B cell (primary cell): ENCODE measurements around the gene SLC35G2. TPM values are rescaled to one million over a fixed set of nuclear protein-coding genes. Genes with fewer than 3 reads are reported as not detected.
"Not testable (repeated sequence)": the region's sequence is repeated elsewhere in the genome, so short reads cannot be mapped to it uniquely, and the experiment has no call there.

Source experiments
- ATAC-seq: fragments of 200-7000 bp; cut with Tn5 transposase; one replicate; pipeline ENCODE4 v1.10.0; 2021; ENCODE audit warnings: low read depth, mild to moderate bottlenecking, moderate number of reproducible peaks, moderate library complexity
- CTCF ChIA-PET: fragments of 350-600 bp; sonication (Branson Sonifier 250); formaldehyde crosslinking; loops from one replicate; lab custom pipeline; 2021; ENCODE audit warnings: antibody characterized with exemption, inconsistent platforms; lab: Charles Lee
- POLR2A ChIA-PET: fragments of 350-600 bp; sonication (Branson Sonifier 250); formaldehyde crosslinking; loops from one replicate; lab custom pipeline; 2021; ENCODE audit warnings: antibody characterized with exemption; lab: Charles Lee
- DNase-seq: peaks from one replicate; pipeline ENCODE4 v3.0.0; 2013
- H2AFZ ChIP-seq: 2 replicates; pipeline ENCODE4 v1.6.1; 2012; ENCODE audit warnings: mild to moderate bottlenecking, low read depth, low read length; ENCODE audit not compliant: insufficient read depth, poor library complexity, severe bottlenecking
- H3K27ac ChIP-seq, 2 donors: 1 replicate in 1 of 2; 2 replicates in 1 of 2; pipeline ENCODE4 v1.5.1; 2012 to 2013; ENCODE audit warnings: low read length in 2 of 2, mild to moderate bottlenecking in 2 of 2, moderate library complexity in 1 of 2
- H3K27me3 ChIP-seq, 4 experiments: fragments of 200-600 bp in 1 of 4; sonication (generic) in 1 of 4; replicated peaks in 1 of 4; 1 replicate in 2 of 4; 2 replicates in 2 of 4; pipeline versions ENCODE4 v1.6.1 to v1.7.0; 2013 to 2016; ENCODE audit warnings: low read length in 3 of 4, mild to moderate bottlenecking in 2 of 4, mixed read lengths in 1 of 4, moderate library complexity in 1 of 4; ENCODE audit not compliant: insufficient read depth in 4 of 4, control insufficient read depth in 3 of 4; ENCODE audit errors: control extremely low read depth in 1 of 4
- H3K36me3 ChIP-seq, 2 experiments: replicated peaks in 1 of 2; 1 replicate in 1 of 2; 2 replicates in 1 of 2; pipeline versions ENCODE4 v1.6.1 to v1.7.1; 2013; ENCODE audit warnings: low read length in 1 of 2; ENCODE audit not compliant: insufficient read depth in 2 of 2, control insufficient read depth in 1 of 2; ENCODE audit errors: control extremely low read depth in 1 of 2, extremely low read depth in 1 of 2
- H3K4me1 ChIP-seq, 2 donors: fragments of 200-600 bp in 1 of 2; sonication (generic) in 1 of 2; 1 replicate in 1 of 2; 2 replicates in 1 of 2; pipeline versions ENCODE4 v1.5.1 to v1.6.1; 2013 to 2017; ENCODE audit warnings: low read length in 2 of 2; ENCODE audit not compliant: control insufficient read depth in 2 of 2, insufficient read depth in 2 of 2
- H3K4me2 ChIP-seq: replicated peaks from 2 replicates; pipeline ENCODE3; 2012; ENCODE audit warnings: mild to moderate bottlenecking, low read depth, low read length; ENCODE audit not compliant: poor library complexity, severe bottlenecking
- H3K4me3 ChIP-seq, 5 experiments: fragments of 200-600 bp in 1 of 5; sonication (generic) in 1 of 5; 1 replicate in 3 of 5; 2 replicates in 2 of 5; pipeline versions ENCODE4 v1.5.1 to v1.7.0; 2011 to 2016; ENCODE audit warnings: low read length in 4 of 5, mild to moderate bottlenecking in 4 of 5, low read depth in 2 of 5, control low read depth in 1 of 5, moderate library complexity in 1 of 5; ENCODE audit not compliant: insufficient read depth in 1 of 5; ENCODE audit errors: control extremely low read depth in 1 of 5, extremely low read depth in 1 of 5
- H3K79me2 ChIP-seq: fragments of 200-600 bp; sonication (generic); one replicate; pipeline ENCODE4 v1.6.0; 2016; ENCODE audit warnings: low read length; ENCODE audit not compliant: control insufficient read depth, insufficient read depth
- H3K9ac ChIP-seq: fragments of 200-600 bp; sonication (generic); 2 replicates; pipeline ENCODE4 v1.6.1; 2017; ENCODE audit warnings: mild to moderate bottlenecking, low read length, moderate library complexity
- H3K9me3 ChIP-seq, 3 donors: one replicate each; pipeline versions ENCODE4 v1.6.1 to v1.7.1; 2013; ENCODE audit warnings: low read length in 2 of 3; ENCODE audit not compliant: control insufficient read depth in 2 of 3, insufficient read depth in 1 of 3; ENCODE audit errors: control extremely low read depth in 1 of 3
- H4K20me1 ChIP-seq: 2 replicates; pipeline ENCODE4 v1.6.0; 2012; ENCODE audit warnings: mild to moderate bottlenecking, low read length; ENCODE audit not compliant: insufficient read depth, control insufficient read depth, poor library complexity, severe bottlenecking
- H3K27ac Mint-ChIP-seq: one replicate; pipeline ENCODE4 v1.8.0; 2021; ENCODE audit warnings: mixed read lengths
- H3K27me3 Mint-ChIP-seq: one replicate; pipeline ENCODE4 v1.8.0; 2021; ENCODE audit warnings: mixed read lengths
- H3K4me1 Mint-ChIP-seq: one replicate; pipeline ENCODE4 v1.8.0; 2021; ENCODE audit warnings: mixed read lengths
- H3K4me3 Mint-ChIP-seq: one replicate; pipeline ENCODE4 v1.8.0; 2021; ENCODE audit warnings: mixed read lengths
- H3K9me3 Mint-ChIP-seq: one replicate; pipeline ENCODE4 v1.8.0; 2022; ENCODE audit warnings: mixed read lengths; ENCODE audit not compliant: insufficient read depth
- EZH2 ChIP-seq: IDR thresholded peaks from 2 replicates; pipeline ENCODE4 v1.6.1; 2012; ENCODE audit warnings: borderline replicate concordance, low read depth, mild to moderate bottlenecking, moderate library complexity, low read length; ENCODE audit not compliant: insufficient read depth, poor library complexity, severe bottlenecking
- WGBS: methylation state at CpG from one replicate; pipeline ENCODE4 v1.1.5; 2013; ENCODE audit warnings: missing lambda C conversion rate; ENCODE audit not compliant: insufficient coverage; 5-methylcytosine and 5-hydroxymethylcytosine counted together
- intact Hi-C: fragments of 100-400 bp; cut with micrococcal nuclease; formaldehyde crosslinking; loops from one replicate; pipeline ENCODE4 v1.10.0; 2022
- polyA plus RNA-seq: library from polyadenylated mRNA; depleted of rRNA; stranded (reverse); fragments of >200 nt; gene quantifications from 2 replicates; pipeline ENCODE4 v1.2.3, GENCODE V29; 2012
- total RNA-seq, 2 donors: library from RNA; stranded (reverse); fragments of 120-200 nt in 1 of 2; gene quantifications; 1 replicate in 1 of 2; 2 replicates in 1 of 2; pipeline versions ENCODE4 v1.2.3 to v1.2.4, GENCODE V29; 2013 to 2022
- TF ChIP-seq, protein P1 (sequence below): fragments of 200-600 bp; IDR thresholded peaks from one replicate; pipeline ENCODE4 v1.8.0; 2022; ENCODE audit warnings: antibody characterized with exemption, mild to moderate bottlenecking

Gene SLC35G2
- total and polyA plus RNA-seq, 2 donors (not counting 1 experiment from before 2014, with no cell fraction given): 0.07 to 9.4 TPM

DNA sequence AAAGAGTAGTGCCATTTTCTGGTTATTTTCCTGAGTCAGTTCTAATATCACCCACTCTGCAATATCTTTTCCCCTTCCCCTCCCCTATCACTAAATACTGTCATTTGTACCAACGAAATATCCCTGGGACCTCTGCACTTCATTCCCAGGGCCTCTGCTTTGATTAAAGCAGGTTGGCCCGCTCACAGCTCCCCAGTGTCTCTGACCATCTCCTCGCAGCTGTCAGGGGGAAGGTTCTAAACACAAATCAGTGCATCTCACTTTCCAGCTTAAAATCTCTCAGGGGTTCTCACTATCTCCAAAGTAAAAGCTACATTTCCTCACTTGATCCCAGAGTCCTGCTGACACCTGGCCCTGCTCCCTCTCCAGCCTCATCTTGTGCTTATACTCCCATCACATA lies 28.1 kb upstream of the SLC35G2 start:
- H3K4me2 ChIP-seq: no peak overlapping the region
- Mint-ChIP-seq H3K27ac (no peak overlapping the region), H3K27me3 (peaks cover 12% of the 10 kb centered on the region), H3K4me3 (no peak overlapping the region), H3K9me3 (no peaks in the 10 kb centered on the region), H3K4me1 (peaks cover 3% of the 10 kb centered on the region)
- H3K9ac ChIP-seq: no peak overlapping the region
- H2AFZ ChIP-seq: no peak overlapping the region
- H3K4me1 ChIP-seq: peaks cover 0 to 4% of the 10 kb centered on the region in 2 donors
- ChIA-PET POLR2A (no interaction called here), CTCF (no interaction called here)
- H3K27me3 ChIP-seq: peaks cover 0 to 4% (median 1%) of the 10 kb centered on the region in 4 experiments
- H3K9me3 ChIP-seq: no peaks in the 10 kb centered on the region
- no peak for TF ChIP-seq EZH2
- TF ChIP-seq, protein P1, sequence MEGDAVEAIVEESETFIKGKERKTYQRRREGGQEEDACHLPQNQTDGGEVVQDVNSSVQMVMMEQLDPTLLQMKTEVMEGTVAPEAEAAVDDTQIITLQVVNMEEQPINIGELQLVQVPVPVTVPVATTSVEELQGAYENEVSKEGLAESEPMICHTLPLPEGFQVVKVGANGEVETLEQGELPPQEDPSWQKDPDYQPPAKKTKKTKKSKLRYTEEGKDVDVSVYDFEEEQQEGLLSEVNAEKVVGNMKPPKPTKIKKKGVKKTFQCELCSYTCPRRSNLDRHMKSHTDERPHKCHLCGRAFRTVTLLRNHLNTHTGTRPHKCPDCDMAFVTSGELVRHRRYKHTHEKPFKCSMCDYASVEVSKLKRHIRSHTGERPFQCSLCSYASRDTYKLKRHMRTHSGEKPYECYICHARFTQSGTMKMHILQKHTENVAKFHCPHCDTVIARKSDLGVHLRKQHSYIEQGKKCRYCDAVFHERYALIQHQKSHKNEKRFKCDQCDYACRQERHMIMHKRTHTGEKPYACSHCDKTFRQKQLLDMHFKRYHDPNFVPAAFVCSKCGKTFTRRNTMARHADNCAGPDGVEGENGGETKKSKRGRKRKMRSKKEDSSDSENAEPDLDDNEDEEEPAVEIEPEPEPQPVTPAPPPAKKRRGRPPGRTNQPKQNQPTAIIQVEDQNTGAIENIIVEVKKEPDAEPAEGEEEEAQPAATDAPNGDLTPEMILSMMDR: no peak
- no peak for ATAC-seq
- no peaks in the 10 kb centered on the region for H4K20me1 ChIP-seq
- no peak overlapping the region for H3K27ac ChIP-seq
- DNase-seq: no peak
- H3K4me3 ChIP-seq: no peak overlapping the region
- no peaks in the 10 kb centered on the region for H3K79me2 ChIP-seq
- WGBS: 91% methylated on average over 3 of the region's 3 CpGs
- no peaks in the 10 kb centered on the region for H3K36me3 ChIP-seq
- intact Hi-C loops: no loop called here

DNA sequence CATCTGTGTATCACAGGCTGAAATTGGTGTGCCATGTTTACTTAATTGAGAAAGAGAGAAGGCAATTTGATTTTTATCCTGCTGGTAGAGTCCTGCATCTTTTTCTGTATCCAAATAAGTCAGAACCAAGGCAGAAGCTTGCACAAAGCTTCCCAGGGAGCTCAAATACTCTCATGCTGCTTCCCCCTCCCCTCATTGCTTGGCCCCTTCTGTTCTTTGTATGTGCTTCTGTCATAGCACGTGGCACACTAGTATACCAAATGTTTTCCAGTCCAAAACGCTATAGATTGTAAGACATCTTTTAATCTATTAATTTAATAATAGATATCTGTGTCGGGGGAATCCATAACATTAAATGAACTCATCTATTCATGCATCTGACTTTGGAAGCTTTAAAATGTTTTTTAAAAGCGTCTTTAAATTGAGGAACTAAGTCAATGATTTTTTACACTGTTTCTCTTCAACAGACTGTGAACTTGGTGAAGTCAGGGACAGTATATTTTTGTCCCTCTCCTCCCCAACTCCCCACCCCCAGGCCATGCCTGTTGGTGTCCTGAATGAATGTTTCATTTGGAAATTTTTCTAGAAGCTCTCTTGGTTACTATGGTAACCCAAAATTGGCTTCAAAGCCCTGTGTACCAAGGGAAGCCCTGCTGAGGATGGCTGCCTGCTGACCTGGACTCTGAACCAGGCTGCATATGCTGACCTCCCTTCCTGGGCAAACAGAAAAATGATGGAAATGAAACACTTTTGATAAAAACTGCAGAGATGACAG lies 26.2 kb upstream of the SLC35G2 start:
- ChIA-PET CTCF (interaction anchor here (2.0 kb wide), 1 partner anchor 40 kb away, joined by 7 read pairs; no protein-coding TSS in a partner anchor), POLR2A (no interaction called here)
- DNase-seq (no peak), ATAC-seq (no peak)
- Mint-ChIP-seq H3K27ac (no peak overlapping the region), H3K4me3 (no peak overlapping the region), H3K9me3 (no peaks in the 10 kb centered on the region), H3K4me1 (peaks cover 3% of the 10 kb centered on the region), H3K27me3 (peaks cover 12% of the 10 kb centered on the region)
- peaks cover 0 to 4% (median 1%) of the 10 kb centered on the region in 4 experiments for H3K27me3 ChIP-seq
- no peak overlapping the region for H3K4me2 ChIP-seq
- WGBS: no CpG with 5 or more reads among the region's 4 CpGs
- H3K4me3 ChIP-seq: no peak overlapping the region
- intact Hi-C loops: no loop called here
- H2AFZ ChIP-seq: no peak overlapping the region
- H3K79me2 ChIP-seq: no peaks in the 10 kb centered on the region
- H4K20me1 ChIP-seq: no peaks in the 10 kb centered on the region
- no peaks in the 10 kb centered on the region for H3K36me3 ChIP-seq
- no peak for TF ChIP-seq EZH2
- TF ChIP-seq, protein P1: no peak
- no peak overlapping the region for H3K9ac ChIP-seq
- no peaks in the 10 kb centered on the region for H3K9me3 ChIP-seq
- no peak overlapping the region for H3K27ac ChIP-seq
- peaks cover 0 to 4% of the 10 kb centered on the region in 2 donors for H3K4me1 ChIP-seq

DNA sequence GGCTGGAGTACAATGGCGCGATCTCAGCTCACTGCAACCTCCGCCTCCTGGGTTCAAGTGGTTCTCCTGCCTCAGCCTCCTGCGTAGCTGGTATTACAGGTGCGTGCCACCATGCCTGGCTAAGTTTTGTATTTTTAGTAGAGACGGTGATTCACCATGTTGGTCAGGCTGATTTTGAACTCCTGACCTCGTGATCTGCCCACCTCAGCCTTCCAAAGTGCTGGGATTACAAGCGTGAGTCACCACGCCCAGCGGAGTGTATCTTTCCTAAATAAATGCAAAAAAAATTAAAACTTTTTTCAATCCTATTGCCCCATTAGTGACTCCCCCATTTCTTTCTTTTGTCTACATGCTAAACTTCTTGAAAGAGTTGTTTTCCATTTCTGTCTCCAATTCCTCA lies 17.8 kb upstream of the SLC35G2 start:
- WGBS: 94% methylated on average over 10 of the region's 10 CpGs
- H2AFZ ChIP-seq, CTCF ChIA-PET, H4K20me1 ChIP-seq, H3K4me3 ChIP-seq, H3K36me3 ChIP-seq, H3K27ac Mint-ChIP-seq, H3K27me3 Mint-ChIP-seq, H3K4me1 ChIP-seq, DNase-seq, H3K9ac ChIP-seq, H3K27ac ChIP-seq, H3K4me2 ChIP-seq, intact Hi-C loops, H3K4me3 Mint-ChIP-seq, H3K9me3 ChIP-seq, ATAC-seq, H3K79me2 ChIP-seq, H3K27me3 ChIP-seq, H3K4me1 Mint-ChIP-seq, H3K9me3 Mint-ChIP-seq: not testable (repeated sequence)
- POLR2A ChIA-PET: interaction anchor here (0.6 kb wide), 1 partner anchor 19 kb away, joined by 8 read pairs; no protein-coding TSS in a partner anchor
